K562 (cell line): Measurements from ENCODE around the gene LSR. TPM values are rescaled to one million over a fixed set of nuclear protein-coding genes. Genes with fewer than 3 reads are reported as not detected.
A peak's percentile ranks its signal among the peaks of the same experiment; 100 is the strongest.

Experiments used
- ATAC-seq: fragments of 200-7000 bp; cut with Tn5 transposase; 3 replicates; pipeline ENCODE4 v1.9.1; 2020; ENCODE audit warnings: moderate library complexity
- BruUV-seq: library from RNA; stranded (reverse); fragments of 400-500 nt; replicated peaks from 2 replicates; lab custom pipeline; 2021; lab: Mats Ljungman, UMichigan
- CTCF ChIA-PET: fragments of 300-600 bp; formaldehyde crosslinking; extraction: SDS; loops from one replicate; lab custom pipeline; 2021; ENCODE audit warnings: low intra/inter-chr PET ratio; lab: Yijun Ruan, JAX
- POLR2A ChIA-PET: fragments of 300-600, 350-650 bp; sonication (Branson Sonifier 250); formaldehyde crosslinking; extraction: SDS; loops from one replicate; lab custom pipeline; 2021; ENCODE audit warnings: antibody characterized with exemption, inconsistent platforms; lab: Yijun Ruan, JAX
- DNase-seq, 4 experiments: peaks; one replicate each; pipeline versions ENCODE4 v3.0.0 to v3.0.0-alpha.2; 2011 to 2018; ENCODE audit warnings: low spot score in 3 of 4, mixed read lengths in 3 of 4; ENCODE audit errors: extremely low read depth in 1 of 4
- FAIRE-seq: peaks from 2 replicates; lab custom pipeline; 2011; peaks lifted over from hg19 to GRCh38; lab: Jason Lieb, UNC
- H2AFZ ChIP-seq: 2 replicates; pipeline ENCODE4 v1.6.0; 2011; ENCODE audit warnings: low read depth, low read length, control low read depth, inconsistent platforms
- H3K27ac ChIP-seq: fragments of 200-600 bp; 3 replicates; pipeline ENCODE4 v1.8.0; 2011; ENCODE audit warnings: low read depth, mild to moderate bottlenecking, control low read depth, inconsistent platforms, low read length, moderate library complexity, mixed read lengths; ENCODE audit errors: extremely low read depth
- H3K27me3 ChIP-seq, 2 experiments: fragments of 300-600 bp in 1 of 2; 2 replicates in 1 of 2; 3 replicates in 1 of 2; pipeline versions ENCODE4 v1.6.0 to v1.8.0; 2011; ENCODE audit warnings: inconsistent platforms in 2 of 2, low read length in 2 of 2, mild to moderate bottlenecking in 1 of 2, mixed read lengths in 1 of 2, moderate library complexity in 1 of 2; ENCODE audit not compliant: control insufficient read depth in 2 of 2, insufficient read depth in 2 of 2
- H3K36me3 ChIP-seq: fragments of 300-600 bp; 3 replicates; pipeline ENCODE4 v1.8.0; 2011; ENCODE audit warnings: mild to moderate bottlenecking, low read length, inconsistent platforms; ENCODE audit not compliant: control insufficient read depth, insufficient read depth
- H3K4me1 ChIP-seq, 2 experiments: fragments of 200-600 bp in 1 of 2; replicated peaks in 1 of 2; 2 replicates in 1 of 2; 3 replicates in 1 of 2; pipeline versions ENCODE4 v1.5.1 to v1.8.0; 2011; ENCODE audit warnings: inconsistent platforms in 2 of 2, low read length in 2 of 2, mild to moderate bottlenecking in 1 of 2, mixed read lengths in 1 of 2, moderate library complexity in 1 of 2; ENCODE audit not compliant: control insufficient read depth in 2 of 2, insufficient read depth in 2 of 2
- H3K4me2 ChIP-seq: 2 replicates; pipeline ENCODE4 v1.6.1; 2011; ENCODE audit warnings: low read length, control low read depth, inconsistent platforms, mixed read lengths; ENCODE audit not compliant: insufficient read depth
- H3K4me3 ChIP-seq: fragments of 200-600 bp; sonication (generic), shearing (Covaris generic); 2 replicates; pipeline ENCODE4 v1.5.1; 2016; ENCODE audit warnings: control low read depth, inconsistent platforms
- H3K79me2 ChIP-seq: fragments of 200-600 bp; 3 replicates; pipeline ENCODE4 v1.8.0; 2011; ENCODE audit warnings: low read length, inconsistent platforms; ENCODE audit not compliant: control insufficient read depth, insufficient read depth
- H3K9ac ChIP-seq, 2 experiments: 2 replicates each; pipeline versions ENCODE4 v1.6.0 to v1.6.1; 2011; ENCODE audit warnings: low read depth in 2 of 2, low read length in 2 of 2, control low read depth in 1 of 2, inconsistent platforms in 1 of 2, mild to moderate bottlenecking in 1 of 2, mixed read lengths in 1 of 2; ENCODE audit not compliant: insufficient read depth in 1 of 2
- H3K9me1 ChIP-seq: one replicate; pipeline ENCODE4 v1.6.0; 2011; ENCODE audit warnings: inconsistent platforms, mild to moderate bottlenecking, low read length, moderate library complexity; ENCODE audit not compliant: control insufficient read depth, insufficient read depth
- H3K9me3 ChIP-seq: replicated peaks from 2 replicates; pipeline ENCODE4 v1.5.1; 2011; ENCODE audit warnings: low read depth, low read length, inconsistent platforms; ENCODE audit not compliant: control insufficient read depth, insufficient read depth
- H4K20me1 ChIP-seq: replicated peaks from 2 replicates; pipeline ENCODE4 v1.6.1; 2011; ENCODE audit warnings: low read length, inconsistent platforms, mixed read lengths; ENCODE audit not compliant: control insufficient read depth, insufficient read depth
- CUX1 ChIP-seq: fragments of 200-800 bp; sonication (Bioruptor generic); IDR thresholded peaks from 2 replicates; pipeline ENCODE4 v1.6.1; 2016; ENCODE audit warnings: missing genetic modification characterization, missing compliant biosample characterization
- E2F6 ChIP-seq, 2 experiments: IDR thresholded peaks; 2 replicates each; pipeline ENCODE4 v1.6.1; 2011; ENCODE audit warnings: borderline replicate concordance in 1 of 2, control low read depth in 1 of 2, low read depth in 1 of 2, low read length in 1 of 2, mild to moderate bottlenecking in 1 of 2, mixed read lengths in 1 of 2, moderate library complexity in 1 of 2; ENCODE audit not compliant: insufficient read depth in 1 of 2, insufficient read length in 1 of 2, poor library complexity in 1 of 2, severe bottlenecking in 1 of 2; ENCODE audit errors: extremely low read depth in 1 of 2
- EGR1 ChIP-seq: fragments of 450-650 bp; conservative IDR thresholded peaks from 2 replicates; pipeline ENCODE4 v1.6.1; 2017; ENCODE audit warnings: mild to moderate bottlenecking
- HNRNPL ChIP-seq: fragments of 200-400 bp; formaldehyde crosslinking; IDR thresholded peaks from 2 replicates; pipeline ENCODE4 v1.6.1; 2017; ENCODE audit warnings: low read depth, mild to moderate bottlenecking, low read length
- TAF9B ChIP-seq: fragments of 450-650 bp; IDR thresholded peaks from 2 replicates; pipeline ENCODE4 v1.6.1; 2018; ENCODE audit warnings: mild to moderate bottlenecking; ENCODE audit not compliant: partially characterized antibody
- TFAM ChIP-seq: fragments of 250-450 bp; sonication (Bioruptor Pico); conservative IDR thresholded peaks from 2 replicates; pipeline ENCODE4 v1.5.0; 2021; ENCODE audit warnings: mild to moderate bottlenecking, moderate library complexity
- U2AF2 ChIP-seq: fragments of 200-400 bp; formaldehyde crosslinking; optimal IDR thresholded peaks from 2 replicates; pipeline ENCODE3; 2017; ENCODE audit warnings: low read depth, mild to moderate bottlenecking, low read length
- ZNF707 ChIP-seq: fragments of 250-450 bp; sonication (Bioruptor Pico); conservative IDR thresholded peaks from 2 replicates; pipeline ENCODE4 v1.8.0; 2022; ENCODE audit warnings: inconsistent platforms, mild to moderate bottlenecking, moderate library complexity
- WGBS: fragments of 100-300 bp; shearing (Covaris generic); methylation state at CpG from one replicate; pipeline ENCODE4 v1.1.6; 2016; ENCODE audit warnings: low coverage, mixed read lengths; ENCODE audit not compliant: insufficient coverage; ENCODE audit errors: missing lambda C conversion rate; 5-methylcytosine and 5-hydroxymethylcytosine counted together
- in situ Hi-C: fragments of 300-500 bp; cut with MboI; formaldehyde crosslinking; loops from 4 replicates; pipeline ENCODE4 v1.15.0; 2018; ENCODE audit warnings: inconsistent platforms, mixed read lengths
- intact Hi-C: fragments of 100-400 bp; cut with micrococcal nuclease; formaldehyde crosslinking; loops from 2 replicates; pipeline ENCODE4 v1.14.2; 2022
- polyA plus RNA-seq, 8 experiments: library from polyadenylated mRNA; depleted of rRNA in 4 of 8; stranded (reverse) in 5 of 8; unstranded in 3 of 8; fragments of >200 nt; fragmentation: Nextera tagmentation in 2 of 8; fragmentation: Illumina TruSeq in 1 of 8; extraction: Ambion mirVana in 2 of 8; extraction: Trizol in 1 of 8; gene quantifications; 2 replicates each; pipeline versions ENCODE4 v1.2.1 to v1.2.3, GENCODE V29; 2011 to 2014; ENCODE audit warnings: inconsistent platforms in 1 of 8, missing spikeins in 1 of 8
- total RNA-seq, 7 experiments: library from RNA; depleted of rRNA in 6 of 7; stranded (reverse); fragments of >200 nt in 6 of 7; fragmentation: Illumina TruSeq in 2 of 7; extraction: Trizol in 2 of 7; gene quantifications; 2 replicates each; pipeline versions ENCODE4 v1.2.1 to v1.2.3, GENCODE V29; 2011 to 2021; ENCODE audit warnings: low replicate concordance in 1 of 7

LSR gene
- total and polyA plus RNA-seq, 9 of the 15 experiments (the other 6 are each of a cell fraction or from before 2014, with no cell fraction given): 0.44 to 87.9 (median 28.0) TPM

- Histone ChIP-seq H3K4me1 (peaks cover 32 to 66% of the 10 kb centered on the region in 2 experiments; a peak in 4 of 5 replicates), H3K9ac (peak overlapping the region in 1 of 2 experiments; percentile 73; a peak in 1 of 4 replicates), H3K79me2 (no peaks in the 10 kb centered on the region), H2AFZ (no peak overlapping the region), H3K4me2 (0 out of 2 replicates have a peak overlapping the region, but pooled peaks have one; percentile 12), H3K36me3 (no peaks in the 10 kb centered on the region), H3K9me3 (no peaks in the 10 kb centered on the region), H3K4me3 (no peak overlapping the region)
- DNase-seq: peak in 2 of 4 experiments; percentile 40 to 41
- intact Hi-C loops (no loop called here), in situ Hi-C loops (no loop called here)
- POLR2A ChIA-PET: interaction anchor here (0.6 to 1.5 kb wide), 3 partner anchors 11 to 320 kb away, joined by 3 to 4 read pairs (median 3); partner anchors contain the start of gene HAMP
- no peak for TF ChIP-seq TAF9B
- TF ChIP-seq TFAM (CRISPR knock-in tag): no peak
- TF ChIP-seq U2AF2: no peak
- TF ChIP-seq EGR1: peak; percentile 31
- no peak for TF ChIP-seq CUX1 (CRISPR knock-in tag)
- TF ChIP-seq ZNF707: no peak
- TF ChIP-seq HNRNPL: no peak
- peak in 1 of 2 experiments; percentile 63 for TF ChIP-seq E2F6 (IDR thresholded peaks at IDR 0.05; ENCODE audit: borderline replicate concordance in 1 of 2, extremely low read depth in 1 of 2, insufficient read depth in 1 of 2, insufficient read length in 1 of 2, low read depth in 1 of 2, low read length in 1 of 2, poor library complexity in 1 of 2, severe bottlenecking in 1 of 2)
- TF ChIP-seq, all 486 proteins: peak for 2
- CTCF ChIA-PET: no interaction called here
- 15% methylated on average over 17 of the region's 17 CpGs for WGBS
- H3K9me1 ChIP-seq: peaks cover 6% of the 10 kb centered on the region
- H3K27ac ChIP-seq: no peak overlapping the region
- peaks cover 2 to 12% of the 10 kb centered on the region in 2 experiments; a peak in 3 of 5 replicates for H3K27me3 ChIP-seq
- BruUV-seq: no TSS peak
- no peaks in the 10 kb centered on the region for H4K20me1 ChIP-seq
- no peak for ATAC-seq
- FAIRE-seq: no peak
These were observed 45.0 kb downstream of the LSR start for GRCh38 chr19:35293808-35294207.
